Activated T-cell treated with anti-CD3 and anti-CD28 coated beads, Interleukin-2, amount 50 U/mL, for 24 hours (primary cell): ENCODE data around the gene MND1.
"Not testable (repeated sequence)": the region's sequence is repeated elsewhere in the genome, so short reads cannot be mapped to it uniquely, and the experiment has no call there.

ENCODE experiments used
- DNase-seq: peaks from one replicate; pipeline ENCODE4 v3.0.0-alpha.2; 2020
- H3K27ac Mint-ChIP-seq: 2 replicates; pipeline ENCODE4 v1.8.0; 2020; ENCODE audit warnings: mild to moderate bottlenecking, mixed read lengths
- H3K27me3 Mint-ChIP-seq: 2 replicates; pipeline ENCODE4 v1.8.0; 2020; ENCODE audit warnings: mixed read lengths
- H3K36me3 Mint-ChIP-seq: 2 replicates; pipeline ENCODE4 v1.8.0; 2020; ENCODE audit warnings: low read depth, mixed read lengths
- H3K4me1 Mint-ChIP-seq: 2 replicates; pipeline ENCODE4 v1.8.0; 2020; ENCODE audit warnings: low read depth, mixed read lengths
- H3K4me3 Mint-ChIP-seq: 2 replicates; pipeline ENCODE4 v1.8.0; 2020; ENCODE audit warnings: mild to moderate bottlenecking, moderate library complexity, mixed read lengths
- H3K9me3 Mint-ChIP-seq: 2 replicates; pipeline ENCODE4 v1.8.0; 2020; ENCODE audit warnings: mixed read lengths

The MND1 gene

GRCh38 chr4:153427363-153428071, 83.0 kb downstream of the MND1 start:
- DNase-seq: no peak
- Mint-ChIP-seq H3K4me3 (no peak overlapping the region), H3K27ac (no peak overlapping the region), H3K4me1 (peaks cover 56% of the 10 kb centered on the region), H3K27me3 (no peaks in the 10 kb centered on the region), H3K9me3 (no peaks in the 10 kb centered on the region), H3K36me3 (no peaks in the 10 kb centered on the region)

- Mint-ChIP-seq H3K4me3 (no peak overlapping the region), H3K27me3 (no peaks in the 10 kb centered on the region), H3K9me3 (no peaks in the 10 kb centered on the region), H3K27ac (no peak overlapping the region), H3K4me1 (peaks cover 66% of the 10 kb centered on the region), H3K36me3 (no peaks in the 10 kb centered on the region)
- no peak for DNase-seq
Measured at GRCh38 chr4:153428941-153429475, 84.5 kb downstream of the MND1 start.

- peak overlapping the region; percentile 73 for H3K4me3 Mint-ChIP-seq
- peak; percentile 63 for DNase-seq
- peaks cover 69% of the 10 kb centered on the region for H3K4me1 Mint-ChIP-seq
- H3K27ac Mint-ChIP-seq: peak overlapping the region; percentile 92
- H3K36me3 Mint-ChIP-seq: no peaks in the 10 kb centered on the region
- H3K27me3 Mint-ChIP-seq: no peaks in the 10 kb centered on the region
- no peaks in the 10 kb centered on the region for H3K9me3 Mint-ChIP-seq
Measured at GRCh38 chr4:153432965-153433753, 88.7 kb downstream of the MND1 start.

DNA sequence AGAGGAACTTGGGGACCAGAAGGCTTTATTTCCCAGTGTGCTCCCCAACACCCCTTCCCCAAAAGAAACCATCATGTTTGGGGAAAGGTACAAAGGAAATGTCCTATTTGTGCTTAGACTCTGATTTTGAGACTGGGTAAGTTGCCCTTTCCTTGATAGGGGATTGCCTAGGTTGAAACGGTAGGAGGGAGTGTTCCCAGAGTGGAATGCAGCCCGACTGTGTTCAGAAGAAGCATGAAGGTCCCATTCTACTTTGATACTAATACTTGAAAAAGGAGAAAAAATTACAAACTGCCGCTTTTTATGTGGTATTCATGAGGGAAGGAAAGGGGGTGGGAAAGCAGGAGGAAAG, 89.2 kb downstream of the MND1 start:
- Mint-ChIP-seq H3K4me3 (peak overlapping the region; percentile 73), H3K9me3 (no peaks in the 10 kb centered on the region), H3K27me3 (no peaks in the 10 kb centered on the region), H3K4me1 (peaks cover 70% of the 10 kb centered on the region), H3K36me3 (no peaks in the 10 kb centered on the region), H3K27ac (peak overlapping the region; percentile 92)
- DNase-seq: no peak

DNA sequence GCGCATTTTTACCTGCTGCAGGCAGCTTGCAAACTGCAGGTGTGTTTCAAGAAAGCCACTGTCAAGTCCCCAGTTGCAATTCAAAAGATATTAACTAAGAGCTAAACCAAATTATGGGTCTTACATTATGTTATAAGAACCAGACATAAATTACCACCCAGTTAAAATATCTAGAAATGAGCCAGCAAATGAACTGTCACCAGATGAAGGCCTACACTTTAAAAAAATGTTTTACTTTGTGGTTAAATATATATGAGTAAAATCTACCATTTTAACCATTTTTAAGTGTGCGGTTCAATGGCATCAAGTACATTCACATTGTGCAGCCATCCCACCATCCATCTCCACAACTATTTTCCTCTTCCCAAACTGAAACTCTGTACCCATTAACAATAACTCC, 89.7 kb downstream of the MND1 start:
- Mint-ChIP-seq H3K27ac (peak overlapping the region; percentile 92), H3K9me3 (no peaks in the 10 kb centered on the region), H3K4me3 (peak overlapping the region; percentile 73), H3K27me3 (no peaks in the 10 kb centered on the region), H3K36me3 (no peaks in the 10 kb centered on the region), H3K4me1 (peaks cover 70% of the 10 kb centered on the region)
- DNase-seq: no peak

GRCh38 chr4:153438916-153439756, 94.6 kb downstream of the MND1 start:
- peak overlapping the region; percentile 91 for H3K27ac Mint-ChIP-seq
- peaks cover 50% of the 10 kb centered on the region for H3K4me1 Mint-ChIP-seq
- H3K9me3 Mint-ChIP-seq: no peaks in the 10 kb centered on the region
- H3K4me3 Mint-ChIP-seq: peak overlapping the region; percentile 78
- H3K27me3 Mint-ChIP-seq: no peaks in the 10 kb centered on the region
- H3K36me3 Mint-ChIP-seq: no peaks in the 10 kb centered on the region
- peak; percentile 49 for DNase-seq

- Mint-ChIP-seq H3K4me3 (peak overlapping the region; percentile 78), H3K27ac (peak overlapping the region; percentile 61), H3K36me3 (no peaks in the 10 kb centered on the region), H3K27me3 (no peaks in the 10 kb centered on the region), H3K9me3 (no peaks in the 10 kb centered on the region), H3K4me1 (peaks cover 45% of the 10 kb centered on the region)
- DNase-seq: no peak
Measured at GRCh38 chr4:153439831-153440230, 95.3 kb downstream of the MND1 start.

GRCh38 chr4:153440475-153440874, 96.0 kb downstream of the MND1 start:
- Mint-ChIP-seq H3K27ac (no peak overlapping the region), H3K4me3 (no peak overlapping the region), H3K9me3 (no peaks in the 10 kb centered on the region), H3K27me3 (no peaks in the 10 kb centered on the region), H3K36me3 (no peaks in the 10 kb centered on the region), H3K4me1 (peaks cover 42% of the 10 kb centered on the region)
- no peak for DNase-seq

DNA sequence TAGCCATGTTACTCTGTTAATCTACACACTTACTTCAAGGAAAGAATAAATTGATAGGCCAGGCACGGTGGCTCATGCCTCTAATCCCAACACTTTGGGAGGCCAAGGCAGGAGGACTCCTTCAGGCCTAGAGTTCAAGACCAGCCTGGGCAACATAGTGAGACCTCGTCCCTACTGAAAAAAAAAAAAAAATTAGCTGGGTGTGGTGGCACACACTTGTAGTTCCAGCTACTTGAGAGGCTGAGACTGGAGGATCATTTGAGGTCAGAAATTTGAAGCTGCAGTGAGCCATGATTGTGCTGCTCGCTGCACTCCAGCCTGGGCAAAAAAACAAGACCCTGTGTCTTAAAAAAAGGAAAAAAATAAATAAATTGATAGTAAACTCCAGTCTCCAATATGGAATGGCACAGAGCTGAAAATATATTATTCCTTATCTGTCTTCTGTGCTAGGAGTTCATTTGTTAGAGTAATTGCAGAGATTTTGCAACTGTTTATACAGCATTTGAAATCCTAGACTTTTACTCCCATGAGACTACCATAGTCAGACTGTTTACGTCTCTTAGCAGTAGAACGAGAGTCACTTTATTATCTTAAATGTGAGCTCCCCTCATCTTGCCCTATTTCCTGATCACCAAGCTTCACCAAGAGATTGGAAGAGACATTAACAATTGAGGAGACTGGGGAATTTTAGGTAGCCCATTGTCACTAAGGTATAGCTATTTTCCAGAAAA, 102.9 kb downstream of the MND1 start:
- DNase-seq: no peak

GRCh38 chr4:153448003-153448731, 103.7 kb downstream of the MND1 start:
- Mint-ChIP-seq H3K36me3 (no peaks in the 10 kb centered on the region), H3K4me3 (no peak overlapping the region), H3K27ac (no peak overlapping the region), H3K27me3 (no peaks in the 10 kb centered on the region), H3K9me3 (no peaks in the 10 kb centered on the region), H3K4me1 (peaks cover 20% of the 10 kb centered on the region)
- DNase-seq: no peak

More for the DNA sequence above, 102.9 kb downstream of the MND1 start:
- H3K9me3 Mint-ChIP-seq: no peaks in the 10 kb centered on the region
- H3K27me3 Mint-ChIP-seq: no peaks in the 10 kb centered on the region
- no peaks in the 10 kb centered on the region for H3K36me3 Mint-ChIP-seq
- peaks cover 22% of the 10 kb centered on the region for H3K4me1 Mint-ChIP-seq
- H3K4me3 Mint-ChIP-seq: no peak overlapping the region
- no peak overlapping the region for H3K27ac Mint-ChIP-seq

DNA sequence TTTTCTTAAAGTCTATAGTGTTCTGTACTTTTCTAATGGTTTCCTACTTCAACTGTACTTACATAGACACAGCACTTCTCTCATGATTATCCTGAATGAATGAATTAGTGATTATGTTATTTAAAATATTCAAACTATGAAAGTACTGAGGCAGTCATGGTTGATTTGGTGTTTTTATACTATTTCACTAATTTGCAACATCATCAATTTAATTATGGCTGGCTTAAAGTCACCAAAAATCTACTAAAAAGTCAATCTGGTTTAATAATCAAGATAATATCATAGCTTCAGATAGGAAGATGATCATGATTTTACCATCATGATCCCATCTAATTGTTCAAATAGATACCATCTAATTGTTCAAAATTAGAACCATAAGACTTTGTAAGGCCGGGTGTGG, 104.8 kb downstream of the MND1 start:
- Mint-ChIP-seq H3K36me3 (no peaks in the 10 kb centered on the region), H3K4me1 (peaks cover 25% of the 10 kb centered on the region), H3K9me3 (no peaks in the 10 kb centered on the region), H3K27ac (no peak overlapping the region), H3K27me3 (no peaks in the 10 kb centered on the region), H3K4me3 (no peak overlapping the region)
- DNase-seq: no peak

- DNase-seq: no peak
- H3K36me3 Mint-ChIP-seq: no peaks in the 10 kb centered on the region
- peaks cover 25% of the 10 kb centered on the region for H3K4me1 Mint-ChIP-seq
- H3K4me3 Mint-ChIP-seq: peak overlapping the region; percentile 37
- H3K27me3 Mint-ChIP-seq: no peaks in the 10 kb centered on the region
- no peaks in the 10 kb centered on the region for H3K9me3 Mint-ChIP-seq
- H3K27ac Mint-ChIP-seq: peak overlapping the region; percentile 79
Measured at GRCh38 chr4:153450544-153450917, 106.0 kb downstream of the MND1 start.

DNA sequence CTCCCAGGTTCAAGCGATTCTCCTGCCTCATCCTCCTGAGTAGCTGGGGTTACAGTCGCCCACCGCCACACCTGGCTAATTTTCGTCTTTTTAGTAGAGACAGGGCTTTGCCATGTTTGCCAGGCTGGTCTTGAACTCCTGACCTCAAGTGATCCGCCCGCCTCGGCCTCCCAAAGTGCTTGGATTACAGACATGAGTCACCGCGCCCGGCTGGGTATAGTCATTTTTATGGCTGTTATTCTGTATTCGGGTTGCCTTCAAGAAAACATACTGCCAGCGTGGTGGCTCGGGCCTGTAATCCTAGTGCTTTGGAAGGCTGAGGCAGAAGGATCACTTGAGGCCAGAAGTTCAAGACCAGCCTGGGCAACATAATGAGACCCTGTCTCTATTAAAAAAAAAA, 106.7 kb downstream of the MND1 start:
- H3K9me3 Mint-ChIP-seq, DNase-seq, H3K4me3 Mint-ChIP-seq, H3K27me3 Mint-ChIP-seq, H3K27ac Mint-ChIP-seq, H3K36me3 Mint-ChIP-seq: not testable (repeated sequence)
- peaks cover 25% of the 10 kb centered on the region for H3K4me1 Mint-ChIP-seq
